H1 (cell line): ENCODE results near the gene SEC11A. TPM values are rescaled to one million over a fixed set of nuclear protein-coding genes. Genes with fewer than 3 reads are reported as not detected.

Source experiments
- CTCF ChIA-PET: fragments of 300-600 bp; sonication (Branson Sonifier 250); formaldehyde crosslinking; loops from one replicate; lab custom pipeline; 2021; ENCODE audit not compliant: partially characterized antibody; lab: Charles Lee
- POLR2A ChIA-PET: fragments of 300-600 bp; sonication (Branson Sonifier 250); formaldehyde crosslinking; loops from one replicate; lab custom pipeline; 2021; ENCODE audit warnings: inconsistent platforms; ENCODE audit not compliant: partially characterized antibody; lab: Charles Lee
- DNase-seq, 2 experiments: peaks; one replicate each; pipeline versions ENCODE4 v3.0.0 to v3.0.0-alpha.2; 2010 to 2022; ENCODE audit warnings: low spot score in 2 of 2, low read depth in 1 of 2, mixed read lengths in 1 of 2
- FAIRE-seq: peaks from 2 replicates; lab custom pipeline; 2011; peaks lifted over from hg19 to GRCh38; lab: Jason Lieb, UNC
- H2AFZ ChIP-seq: 2 replicates; pipeline ENCODE4 v1.8.1; 2012; ENCODE audit warnings: low read length, inconsistent platforms
- H2AK5ac ChIP-seq: 2 replicates; pipeline ENCODE4 v1.6.1; 2013; ENCODE audit warnings: low read depth, low read length
- H2BK120ac ChIP-seq: replicated peaks from 2 replicates; pipeline ENCODE3; 2013; ENCODE audit warnings: low read depth, low read length, inconsistent platforms
- H2BK12ac ChIP-seq: 2 replicates; pipeline ENCODE4 v1.6.1; 2013; ENCODE audit warnings: low read depth, low read length
- H2BK15ac ChIP-seq: 2 replicates; pipeline ENCODE4 v1.6.1; 2013; ENCODE audit warnings: low read length
- H2BK20ac ChIP-seq: 2 replicates; pipeline ENCODE4 v1.6.1; 2013; ENCODE audit warnings: low read length
- H2BK5ac ChIP-seq: 2 replicates; pipeline ENCODE4 v1.6.1; 2013; ENCODE audit warnings: low read depth, low read length
- H3K14ac ChIP-seq: 2 replicates; pipeline ENCODE4 v1.6.1; 2013; ENCODE audit warnings: inconsistent platforms; ENCODE audit not compliant: insufficient read length
- H3K18ac ChIP-seq: 2 replicates; pipeline ENCODE4 v1.6.1; 2013; ENCODE audit warnings: low read length; ENCODE audit errors: extremely low read depth
- H3K23ac ChIP-seq: 2 replicates; pipeline ENCODE4 v1.6.1; 2013; ENCODE audit warnings: inconsistent platforms; ENCODE audit not compliant: insufficient read length
- H3K23me2 ChIP-seq: 2 replicates; pipeline ENCODE4 v1.6.1; 2013; ENCODE audit warnings: low read depth, low read length
- H3K27ac ChIP-seq: 2 replicates; pipeline ENCODE4 v1.6.1; 2011; ENCODE audit warnings: low read depth, low read length, inconsistent platforms
- H3K27me3 ChIP-seq, 4 experiments: replicated peaks in 1 of 4; 1 replicate in 1 of 4; 2 replicates in 3 of 4; pipeline versions ENCODE4 v1.6.1 to v1.8.1; 2011 to 2013; ENCODE audit warnings: low read length in 3 of 4, mild to moderate bottlenecking in 3 of 4, inconsistent platforms in 2 of 4, mixed read lengths in 2 of 4, moderate library complexity in 1 of 4; ENCODE audit not compliant: control insufficient read depth in 3 of 4, insufficient read depth in 3 of 4; ENCODE audit errors: extremely low read depth in 1 of 4
- H3K36me3 ChIP-seq, 4 experiments: 2 replicates each; pipeline versions ENCODE4 v1.6.1 to v1.8.1; 2011 to 2013; ENCODE audit warnings: mild to moderate bottlenecking in 4 of 4, low read length in 3 of 4, moderate library complexity in 2 of 4, control low read depth in 1 of 4, inconsistent platforms in 1 of 4; ENCODE audit not compliant: insufficient read depth in 4 of 4, control insufficient read depth in 2 of 4
- H3K4ac ChIP-seq: replicated peaks from 2 replicates; pipeline ENCODE3; 2013; ENCODE audit warnings: low read length, low read depth, mixed read lengths, inconsistent platforms; ENCODE audit not compliant: insufficient read length
- H3K4me1 ChIP-seq, 4 experiments: replicated peaks in 1 of 4; 1 replicate in 1 of 4; 2 replicates in 3 of 4; pipeline versions ENCODE4 v1.6.1 to v1.8.1; 2011 to 2013; ENCODE audit warnings: low read length in 3 of 4, inconsistent platforms in 2 of 4, mixed read lengths in 1 of 4; ENCODE audit not compliant: insufficient read depth in 4 of 4, control insufficient read depth in 3 of 4
- H3K4me2 ChIP-seq, 2 experiments: 2 replicates each; pipeline versions ENCODE4 v1.6.1 to v1.8.1; 2011 to 2013; ENCODE audit warnings: low read depth in 2 of 2, low read length in 2 of 2, control low read depth in 1 of 2, inconsistent platforms in 1 of 2, mild to moderate bottlenecking in 1 of 2; ENCODE audit not compliant: insufficient read depth in 1 of 2
- H3K4me3 ChIP-seq, 4 experiments: fragments of 200-600, 300-600 bp in 1 of 4; sonication (generic), shearing (Covaris generic), sonication (Bioruptor Twin) in 1 of 4; 2 replicates each; pipeline versions ENCODE4 v1.5.1 to v1.8.1; 2011 to 2016; ENCODE audit warnings: low read length in 4 of 4, low read depth in 3 of 4, control low read depth in 2 of 4, inconsistent platforms in 2 of 4, mild to moderate bottlenecking in 2 of 4, mixed read lengths in 1 of 4, moderate library complexity in 1 of 4; ENCODE audit not compliant: insufficient read depth in 2 of 4; ENCODE audit errors: extremely low read depth in 1 of 4
- H3K56ac ChIP-seq: replicated peaks from 2 replicates; pipeline ENCODE3; 2013; ENCODE audit warnings: low read depth, mild to moderate bottlenecking, mixed read lengths, low read length, inconsistent platforms; ENCODE audit not compliant: insufficient read length
- H3K79me1 ChIP-seq: 2 replicates; pipeline ENCODE4 v1.6.1; 2013; ENCODE audit warnings: low read depth, low read length, control low read depth
- H3K79me2 ChIP-seq, 2 experiments: 2 replicates each; pipeline versions ENCODE4 v1.6.1 to v1.8.1; 2012 to 2013; ENCODE audit warnings: low read length in 2 of 2, mild to moderate bottlenecking in 2 of 2, inconsistent platforms in 1 of 2; ENCODE audit not compliant: insufficient read depth in 2 of 2, control insufficient read depth in 1 of 2
- H3K9ac ChIP-seq, 4 experiments: replicated peaks in 1 of 4; 1 replicate in 1 of 4; 2 replicates in 3 of 4; pipeline versions ENCODE4 v1.6.1 to v1.8.1; 2011 to 2013; ENCODE audit warnings: low read depth in 3 of 4, low read length in 3 of 4, control low read depth in 2 of 4, mild to moderate bottlenecking in 2 of 4, moderate library complexity in 2 of 4, inconsistent platforms in 1 of 4; ENCODE audit errors: extremely low read depth in 1 of 4
- H3K9me3 ChIP-seq, 2 experiments: 2 replicates each; pipeline versions ENCODE4 v1.6.1 to v1.8.1; 2012 to 2013; ENCODE audit warnings: mild to moderate bottlenecking in 2 of 2, moderate library complexity in 2 of 2, control low read depth in 1 of 2, inconsistent platforms in 1 of 2, low read depth in 1 of 2, low read length in 1 of 2, mixed read lengths in 1 of 2; ENCODE audit not compliant: insufficient read depth in 2 of 2
- H4K20me1 ChIP-seq, 2 experiments: replicated peaks in 1 of 2; 2 replicates each; pipeline versions ENCODE3 to v1.8.1; 2011 to 2013; ENCODE audit warnings: inconsistent platforms in 2 of 2, low read length in 2 of 2, mild to moderate bottlenecking in 1 of 2; ENCODE audit not compliant: insufficient read depth in 2 of 2, control insufficient read depth in 1 of 2
- H4K5ac ChIP-seq: 2 replicates; pipeline ENCODE4 v1.6.1; 2013; ENCODE audit warnings: low read length, low read depth, mixed read lengths, inconsistent platforms; ENCODE audit not compliant: insufficient read length
- H4K8ac ChIP-seq: 2 replicates; pipeline ENCODE4 v1.8.0; 2013; ENCODE audit warnings: mild to moderate bottlenecking, moderate library complexity, low read length, inconsistent platforms; ENCODE audit not compliant: insufficient read depth; ENCODE audit errors: extremely low read depth
- H4K91ac ChIP-seq: replicated peaks from 2 replicates; pipeline ENCODE3; 2013; ENCODE audit warnings: low read length, mixed read lengths, inconsistent platforms; ENCODE audit not compliant: insufficient read length
- BRCA1 ChIP-seq: IDR thresholded peaks from 2 replicates; pipeline ENCODE4 v1.6.1; 2012; ENCODE audit warnings: low read depth, low read length, improper control_type of control experiment
- CBX5 ChIP-seq: fragments of 300-800, 300-1000 bp; sonication (generic); IDR thresholded peaks from 2 replicates; pipeline ENCODE4 v1.7.1; 2016; ENCODE audit warnings: antibody characterized with exemption, low read length, low read depth
- E2F6 ChIP-seq: IDR thresholded peaks from 2 replicates; pipeline ENCODE4 v1.6.1; 2012; ENCODE audit warnings: inconsistent platforms
- EZH2 ChIP-seq: fragments of 200-600 bp; sonication (generic); IDR thresholded peaks from 2 replicates; pipeline ENCODE4 v1.7.1; 2012; ENCODE audit warnings: low read depth, mild to moderate bottlenecking, moderate library complexity, low read length, inconsistent platforms; ENCODE audit not compliant: severe bottlenecking
- KDM5A ChIP-seq: fragments of 200-600 bp; IDR thresholded peaks from 2 replicates; pipeline ENCODE4 v1.7.1; 2012; ENCODE audit warnings: mild to moderate bottlenecking, low read length, inconsistent platforms, mixed read lengths
- PHF8 ChIP-seq: fragments of 200-600 bp; sonication (generic); conservative IDR thresholded peaks from 2 replicates; pipeline ENCODE4 v1.7.1; 2012; ENCODE audit warnings: low read depth, mild to moderate bottlenecking, inconsistent platforms, low read length, moderate library complexity
- TEAD4 ChIP-seq: IDR thresholded peaks from 2 replicates; pipeline ENCODE4 v1.6.1; 2012; ENCODE audit warnings: low read depth, low read length, inconsistent platforms, mixed read lengths
- YY1 ChIP-seq: IDR thresholded peaks from 2 replicates; pipeline ENCODE4 v1.6.1; 2011; ENCODE audit warnings: low read depth, mild to moderate bottlenecking, low read length
- WGBS, 2 experiments: shearing (Covaris generic) in 1 of 2; methylation state at CpG; one replicate each; pipeline versions ENCODE4 v1.1.6 to v1.1.7; 2013 to 2015; ENCODE audit warnings: low lambda C conversion rate in 2 of 2, mixed read lengths in 2 of 2, inconsistent platforms in 1 of 2, low coverage in 1 of 2, missing lambda C conversion rate in 1 of 2; ENCODE audit not compliant: insufficient replicate concordance in 2 of 2, insufficient coverage in 1 of 2, insufficient read length in 1 of 2; ENCODE audit errors: extremely low coverage in 1 of 2, missing lambda C conversion rate in 1 of 2; 5-methylcytosine and 5-hydroxymethylcytosine counted together
- polyA plus RNA-seq, 7 experiments: library from polyadenylated mRNA; depleted of rRNA in 3 of 7; stranded (reverse) in 5 of 7; unstranded in 2 of 7; fragments of >200 nt in 5 of 7; fragments of 200-250 nt in 2 of 7; gene quantifications; 1 replicate in 5 of 7; 2 replicates in 1 of 7; 4 replicates in 1 of 7; pipeline versions ENCODE4 v1.2.1 to v1.2.3, GENCODE V29; 2011 to 2013; ENCODE audit warnings: missing spikeins in 2 of 7, mixed read lengths in 2 of 7
- total RNA-seq: library from RNA; stranded (reverse); fragmentation: NEBNext Ultra II Directional; extraction: Animal tissue kit (Norgen Biotek cat#: 25700); gene quantifications from 2 replicates; pipeline ENCODE4 v1.2.1, GENCODE V29; 2021

SEC11A gene
- total and polyA plus RNA-seq, 2 of the 8 experiments (the other 6 are each of a cell fraction or from before 2014, with no cell fraction given): 268 to 316 TPM

- Histone ChIP-seq H2AFZ (0 out of 2 replicates have a peak overlapping the region, but pooled peaks have one; percentile 56), H3K18ac (peak overlapping the region; percentile 57), H2BK15ac (no peak overlapping the region), H3K23me2 (peaks cover 3% of the 10 kb centered on the region; the same call in 1 of the 2 replicates), H2BK12ac (no peak overlapping the region), H4K8ac (peak overlapping the region; percentile 93; the same call in 1 of the 2 replicates), H3K79me2 (peaks cover 7 to 48% of the 10 kb centered on the region in 2 experiments), H3K79me1 (no peaks in the 10 kb centered on the region), H3K14ac (no peak overlapping the region), H2BK120ac (no peak overlapping the region), H3K23ac (no peak overlapping the region), H3K27ac (peak overlapping the region; percentile 80), H4K20me1 (peaks cover 4 to 6% of the 10 kb centered on the region in 2 experiments), H2AK5ac (no peak overlapping the region; the same call in 1 of the 2 replicates), H4K5ac (peak overlapping the region; percentile 87), H3K4me3 (peak overlapping the region; percentile 88 to 95 (median 90)), H4K91ac (peak overlapping the region; percentile 58), H3K4ac (no peak overlapping the region), H3K4me2 (peak overlapping the region; percentile 78 to 90), H3K36me3 (peaks cover 0 to 8% (median 3%) of the 10 kb centered on the region in 4 experiments; a peak in 6 of 8 replicates), H3K27me3 (no peaks in the 10 kb centered on the region), H2BK5ac (peak overlapping the region; percentile 97), H2BK20ac (no peak overlapping the region), H3K4me1 (peaks cover 0 to 6% (median 1%) of the 10 kb centered on the region in 4 experiments; a peak in 2 of 7 replicates), H3K9ac (peak overlapping the region; percentile 74 to 88 (median 86)), H3K56ac (peak overlapping the region; percentile 93), H3K9me3 (no peaks in the 10 kb centered on the region)
- 2% methylated on average over 36 of the region's 36 CpGs; no CpG with 5 or more reads in 1 of the 2 experiments for WGBS, 2 experiments
- FAIRE-seq: no peak
- CTCF ChIA-PET: interaction anchor here (0.6 to 2.4 kb wide), 11 partner anchors 9 to 1415 kb away, joined by 3 to 9 read pairs (median 3); no protein-coding TSS in a partner anchor
- no peak for DNase-seq
- no peak for TF ChIP-seq BRCA1
- TF ChIP-seq EZH2: no peak
- TF ChIP-seq TEAD4: no peak
- TF ChIP-seq KDM5A: no peak; the same call in 1 of the 2 replicates
- TF ChIP-seq E2F6: 0 out of 2 replicates have a peak, but pooled peaks have one; percentile 0
- no peak for TF ChIP-seq YY1
- peak; percentile 69; the same call in 1 of the 2 replicates for TF ChIP-seq PHF8
- TF ChIP-seq CBX5: no peak
- POLR2A ChIA-PET: interaction anchor here (0.8 to 6.2 kb wide), 22 partner anchors 8 to 110 kb away, joined by 3 to 43 read pairs (median 5); partner anchors contain the start of gene ALPK3
Measured at GRCh38 chr15:84715441-84716035, 401 bp downstream of the SEC11A start.
